Measurements from ENCODE around the gene ZBED4.
A peak's percentile ranks its signal among the peaks of the same experiment; 100 is the strongest.

ZBED4 gene

GRCh38 chr22:49904040-49904369, 50.4 kb downstream of the ZBED4 start:
- no peak for DNase-seq (ENCODE audit: low read depth)

GRCh38 chr22:49905465-49905864, 51.8 kb downstream of the ZBED4 start:
- no peak for DNase-seq (ENCODE audit: low read depth)

- no peak for DNase-seq (ENCODE audit: low read depth)
Measured at GRCh38 chr22:49906071-49906798, 52.6 kb downstream of the ZBED4 start.

GRCh38 chr22:49906799-49907290, 53.2 kb downstream of the ZBED4 start:
- DNase-seq (ENCODE audit: low read depth) = no peak

- DNase-seq (ENCODE audit: low read depth) = no peak
Measured at GRCh38 chr22:49907807-49908206, 54.2 kb downstream of the ZBED4 start.

- DNase-seq (ENCODE audit: low read depth) = no peak
Measured at GRCh38 chr22:49909476-49910205, 56.0 kb downstream of the ZBED4 start.

- DNase-seq (ENCODE audit: low read depth) = no peak
Measured at GRCh38 chr22:49910229-49911155, 56.8 kb downstream of the ZBED4 start.

GRCh38 chr22:49911881-49912625, 58.4 kb downstream of the ZBED4 start:
- DNase-seq (ENCODE audit: low read depth) = no peak

GRCh38 chr22:49913026-49913425, 59.4 kb downstream of the ZBED4 start:
- DNase-seq (ENCODE audit: low read depth) = no peak

- DNase-seq (ENCODE audit: low read depth) = no peak
Measured at GRCh38 chr22:49913446-49913845, 59.8 kb downstream of the ZBED4 start.

GRCh38 chr22:49914256-49914655, 60.6 kb downstream of the ZBED4 start:
- no peak for DNase-seq (ENCODE audit: low read depth)

- no peak for DNase-seq (ENCODE audit: low read depth)
Measured at GRCh38 chr22:49915610-49916009, 62.0 kb downstream of the ZBED4 start.

GRCh38 chr22:49916831-49917230, 63.2 kb downstream of the ZBED4 start:
- no peak for DNase-seq (ENCODE audit: low read depth)

- peak; percentile 96 for DNase-seq (ENCODE audit: low read depth)
Measured at GRCh38 chr22:49917974-49918910, 64.6 kb downstream of the ZBED4 start, which contains the start of the genes ALG12 and CRELD2. Gene ALG12 (minus strand): TSS chr22:49918438. CDS start chr22:49913765, 4,673 bp downstream. Gene CRELD2 (plus strand): TSS chr22:49918634. CDS start chr22:49918770, 136 bp downstream.

- DNase-seq (ENCODE audit: low read depth) = no peak
Measured at GRCh38 chr22:49918911-49919881, 65.6 kb downstream of the ZBED4 start.

- DNase-seq (ENCODE audit: low read depth) = no peak
Measured at GRCh38 chr22:49920859-49921258, 67.2 kb downstream of the ZBED4 start.

GRCh38 chr22:49921508-49922278, 68.0 kb downstream of the ZBED4 start:
- no peak for DNase-seq (ENCODE audit: low read depth)

GRCh38 chr22:49922484-49922883, 68.8 kb downstream of the ZBED4 start:
- DNase-seq (ENCODE audit: low read depth) = no peak

Data from stimulated activated CD8-positive, alpha-beta memory T cell treated with anti-CD3 and anti-CD28 coated beads, Interleukin-12 subunit alpha, Interleukin-12 subunit beta, amount 100 ng/mL, for 4 hours (primary cell).